Trophoblast cell (in vitro differentiated cells and primary cell): ENCODE measurements around the gene PDAP1.
"Not testable (repeated sequence)": the region's sequence is repeated elsewhere in the genome, so short reads cannot be mapped to it uniquely, and the experiment has no call there.

Experiments used
- DNase-seq, 2 donors: peaks; one replicate each; pipeline ENCODE4 v3.0.0-alpha.2; 2016
- H2AFZ ChIP-seq: 2 replicates; pipeline ENCODE4 v1.6.1; 2013; ENCODE audit warnings: low read length, moderate library complexity, mild to moderate bottlenecking; ENCODE audit not compliant: insufficient read depth, poor library complexity
- H2AK5ac ChIP-seq: 2 replicates; pipeline ENCODE4 v1.6.1; 2013; ENCODE audit warnings: mild to moderate bottlenecking, low read length
- H2BK120ac ChIP-seq: 2 replicates; pipeline ENCODE4 v1.6.1; 2013; ENCODE audit warnings: low read length, mild to moderate bottlenecking, moderate library complexity; ENCODE audit not compliant: insufficient read depth, poor library complexity
- H2BK12ac ChIP-seq: 2 replicates; pipeline ENCODE4 v1.6.1; 2013; ENCODE audit warnings: mild to moderate bottlenecking, low read length, moderate library complexity
- H2BK5ac ChIP-seq: 2 replicates; pipeline ENCODE4 v1.6.1; 2013; ENCODE audit warnings: low read length, low read depth, moderate library complexity, mild to moderate bottlenecking; ENCODE audit not compliant: poor library complexity
- H3K14ac ChIP-seq: 2 replicates; pipeline ENCODE4 v1.6.1; 2013; ENCODE audit warnings: mild to moderate bottlenecking, low read length
- H3K18ac ChIP-seq: 2 replicates; pipeline ENCODE4 v1.6.1; 2013; ENCODE audit warnings: mild to moderate bottlenecking, low read length
- H3K23ac ChIP-seq: 2 replicates; pipeline ENCODE4 v1.6.1; 2013; ENCODE audit warnings: low read length
- H3K27ac ChIP-seq: 2 replicates; pipeline ENCODE4 v1.5.1; 2013; ENCODE audit warnings: low read depth, mild to moderate bottlenecking, inconsistent platforms, low read length, moderate library complexity
- H3K27me3 ChIP-seq: 2 replicates; pipeline ENCODE4 v1.6.1; 2013; ENCODE audit warnings: inconsistent platforms, mild to moderate bottlenecking, low read length, moderate library complexity; ENCODE audit not compliant: insufficient read depth
- H3K36me3 ChIP-seq, 2 experiments: 1 replicate in 1 of 2; 2 replicates in 1 of 2; pipeline ENCODE4 v1.6.1; 2013; ENCODE audit warnings: low read length in 2 of 2, mild to moderate bottlenecking in 2 of 2, moderate library complexity in 1 of 2; ENCODE audit not compliant: insufficient read depth in 2 of 2, control insufficient read depth in 1 of 2
- H3K4ac ChIP-seq: 2 replicates; pipeline ENCODE4 v1.6.1; 2013; ENCODE audit warnings: low read depth, mild to moderate bottlenecking, low read length, moderate library complexity
- H3K4me1 ChIP-seq, 2 experiments: 1 replicate in 1 of 2; 2 replicates in 1 of 2; pipeline ENCODE4 v1.6.1; 2013; ENCODE audit warnings: low read length in 2 of 2, mild to moderate bottlenecking in 2 of 2, moderate library complexity in 1 of 2; ENCODE audit not compliant: insufficient read depth in 2 of 2, control insufficient read depth in 1 of 2
- H3K4me2 ChIP-seq: 2 replicates; pipeline ENCODE4 v1.6.1; 2013; ENCODE audit warnings: inconsistent platforms, mild to moderate bottlenecking, low read length, moderate library complexity
- H3K4me3 ChIP-seq: 2 replicates; pipeline ENCODE4 v1.5.1; 2013; ENCODE audit warnings: mild to moderate bottlenecking, low read depth, low read length, inconsistent platforms
- H3K79me1 ChIP-seq: one replicate; pipeline ENCODE4 v1.6.1; 2013; ENCODE audit warnings: low read length
- H3K79me2 ChIP-seq: 2 replicates; pipeline ENCODE4 v1.6.1; 2013; ENCODE audit warnings: low read length, mild to moderate bottlenecking; ENCODE audit not compliant: control insufficient read depth, insufficient read depth, poor library complexity
- H3K9ac ChIP-seq: 2 replicates; pipeline ENCODE4 v1.6.1; 2013; ENCODE audit warnings: mild to moderate bottlenecking, low read length
- H3K9me3 ChIP-seq: 2 replicates; pipeline ENCODE4 v1.6.1; 2013; ENCODE audit warnings: low read depth, mild to moderate bottlenecking, control low read depth, inconsistent platforms, low read length; ENCODE audit not compliant: insufficient read depth
- H4K12ac ChIP-seq: 2 replicates; pipeline ENCODE4 v1.6.1; 2013; ENCODE audit warnings: low read depth, mild to moderate bottlenecking, low read length, moderate library complexity
- H4K8ac ChIP-seq: 2 replicates; pipeline ENCODE4 v1.6.1; 2013; ENCODE audit warnings: low read depth, mild to moderate bottlenecking, low read length, moderate library complexity
- H4K91ac ChIP-seq: one replicate; pipeline ENCODE4 v1.6.1; 2013; ENCODE audit warnings: low read depth, mild to moderate bottlenecking, low read length, moderate library complexity
- WGBS: extraction: QIAGEN DNeasy Blood & Tissue Kit; methylation state at CpG from one replicate; pipeline ENCODE4 v1.1.7; 2013; ENCODE audit warnings: missing lambda C conversion rate; ENCODE audit not compliant: insufficient read length, insufficient coverage; ENCODE audit errors: extremely low coverage; 5-methylcytosine and 5-hydroxymethylcytosine counted together

PDAP1 gene

GRCh38 chr7:99387239-99387635, 21.2 kb downstream of the PDAP1 start:
- H3K14ac ChIP-seq, H3K4me3 ChIP-seq, DNase-seq, H4K12ac ChIP-seq, H2AK5ac ChIP-seq, H2BK120ac ChIP-seq, H3K4ac ChIP-seq, H3K9ac ChIP-seq, H3K79me1 ChIP-seq, H3K27ac ChIP-seq, H2BK5ac ChIP-seq, H3K18ac ChIP-seq, H3K23ac ChIP-seq, H3K4me1 ChIP-seq, H2AFZ ChIP-seq, H3K4me2 ChIP-seq, H2BK12ac ChIP-seq, H3K79me2 ChIP-seq, H4K8ac ChIP-seq, H3K27me3 ChIP-seq, H4K91ac ChIP-seq, H3K9me3 ChIP-seq: not testable (repeated sequence)
- WGBS, result no CpG with 5 or more reads among the region's 14 CpGs
- peaks cover 62 to 65% of the 10 kb centered on the region in 2 experiments for H3K36me3 ChIP-seq

GRCh38 chr7:99386584-99387238, 21.7 kb downstream of the PDAP1 start:
- H2BK12ac ChIP-seq, result no peak overlapping the region
- H2BK5ac ChIP-seq, result no peak overlapping the region
- H2BK120ac ChIP-seq, result no peak overlapping the region
- H4K91ac ChIP-seq, result no peak overlapping the region
- H3K9ac ChIP-seq, result no peak overlapping the region
- no peak overlapping the region for H4K8ac ChIP-seq
- WGBS, result no CpG with 5 or more reads among the region's 9 CpGs
- no peak overlapping the region for H4K12ac ChIP-seq
- no peaks in the 10 kb centered on the region for H3K79me2 ChIP-seq
- H3K4me2 ChIP-seq, result no peak overlapping the region
- no peak overlapping the region for H3K14ac ChIP-seq
- no peak overlapping the region for H3K23ac ChIP-seq
- H2AK5ac ChIP-seq, result no peak overlapping the region
- H2AFZ ChIP-seq, result no peak overlapping the region
- H3K79me1 ChIP-seq, result no peaks in the 10 kb centered on the region
- no peak overlapping the region for H3K4ac ChIP-seq
- H3K27ac ChIP-seq, result no peak overlapping the region
- no peaks in the 10 kb centered on the region for H3K4me1 ChIP-seq
- peaks cover 2% of the 10 kb centered on the region for H3K9me3 ChIP-seq
- H3K36me3 ChIP-seq, result peaks cover 61 to 62% of the 10 kb centered on the region in 2 experiments
- no peak overlapping the region for H3K4me3 ChIP-seq
- DNase-seq, result peak in 1 of 2 donors; percentile 58
- H3K18ac ChIP-seq, result no peak overlapping the region
- no peaks in the 10 kb centered on the region for H3K27me3 ChIP-seq

GRCh38 chr7:99385564-99385963, 22.8 kb downstream of the PDAP1 start:
- no peak overlapping the region for H3K14ac ChIP-seq
- H3K18ac ChIP-seq, result no peak overlapping the region
- peaks cover 5% of the 10 kb centered on the region for H3K9me3 ChIP-seq
- H3K4me3 ChIP-seq, result no peak overlapping the region
- H3K4me2 ChIP-seq, result no peak overlapping the region
- H2BK120ac ChIP-seq, result no peak overlapping the region
- no peak overlapping the region for H4K8ac ChIP-seq
- no peak overlapping the region for H2AK5ac ChIP-seq
- H3K23ac ChIP-seq, result no peak overlapping the region
- no CpG with 5 or more reads among the region's 8 CpGs for WGBS
- H3K27ac ChIP-seq, result no peak overlapping the region
- no peak overlapping the region for H2AFZ ChIP-seq
- H3K4me1 ChIP-seq, result peaks cover 0 to 3% of the 10 kb centered on the region in 2 experiments
- H3K79me2 ChIP-seq, result no peaks in the 10 kb centered on the region
- no peak for DNase-seq
- H3K36me3 ChIP-seq, result peaks cover 62 to 63% of the 10 kb centered on the region in 2 experiments
- H3K4ac ChIP-seq, result no peak overlapping the region
- H3K9ac ChIP-seq, result no peak overlapping the region
- H2BK12ac ChIP-seq, result no peak overlapping the region
- no peak overlapping the region for H2BK5ac ChIP-seq
- H3K27me3 ChIP-seq, result no peaks in the 10 kb centered on the region
- no peak overlapping the region for H4K91ac ChIP-seq
- no peak overlapping the region for H4K12ac ChIP-seq
- H3K79me1 ChIP-seq, result no peaks in the 10 kb centered on the region

DNA sequence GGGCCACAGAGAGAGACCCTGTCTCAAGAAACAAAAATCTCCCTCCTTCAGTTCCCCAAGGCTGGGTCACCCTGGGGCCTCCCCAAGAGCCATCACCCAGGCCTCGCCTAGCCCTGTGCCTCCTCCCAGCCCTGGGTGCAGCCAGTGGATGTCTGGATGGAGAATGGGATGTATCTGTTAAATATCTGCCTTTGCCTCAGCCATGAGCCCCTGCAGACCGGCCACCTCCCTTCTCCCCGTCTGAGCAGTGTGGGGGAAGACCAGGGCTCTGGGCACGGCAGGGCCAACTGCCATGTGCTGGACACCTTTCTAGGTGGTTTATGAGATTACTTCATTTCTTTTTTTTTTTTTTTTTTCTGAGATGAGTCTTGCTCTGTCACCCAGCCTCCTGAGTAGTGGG, 23.9 kb downstream of the PDAP1 start:
- DNase-seq, result no peak
- H4K91ac ChIP-seq, result no peak overlapping the region
- no peak overlapping the region for H3K4ac ChIP-seq
- no peak overlapping the region for H3K14ac ChIP-seq
- H3K18ac ChIP-seq, result no peak overlapping the region
- no peak overlapping the region for H4K8ac ChIP-seq
- H2AFZ ChIP-seq, result no peak overlapping the region
- peaks cover 54 to 57% of the 10 kb centered on the region in 2 experiments for H3K36me3 ChIP-seq
- H2BK5ac ChIP-seq, result no peak overlapping the region
- no CpG with 5 or more reads among the region's 4 CpGs for WGBS
- no peaks in the 10 kb centered on the region for H3K27me3 ChIP-seq
- no peak overlapping the region for H2AK5ac ChIP-seq
- H3K27ac ChIP-seq, result no peak overlapping the region
- peaks cover 7% of the 10 kb centered on the region for H3K79me1 ChIP-seq
- H3K4me1 ChIP-seq, result peaks cover 8 to 9% of the 10 kb centered on the region in 2 experiments
- H3K23ac ChIP-seq, result no peak overlapping the region
- no peak overlapping the region for H2BK120ac ChIP-seq
- H3K9me3 ChIP-seq, result peaks cover 5% of the 10 kb centered on the region
- H3K4me3 ChIP-seq, result no peak overlapping the region
- no peak overlapping the region for H3K9ac ChIP-seq
- peaks cover 3% of the 10 kb centered on the region for H3K79me2 ChIP-seq
- no peak overlapping the region for H4K12ac ChIP-seq
- no peak overlapping the region for H2BK12ac ChIP-seq
- H3K4me2 ChIP-seq, result no peak overlapping the region
